Neuronal stem cell (in vitro differentiated cells): Measurements from ENCODE around the gene PLXNC1.

Source experiments
- DNase-seq: peaks from one replicate; pipeline ENCODE4 v3.0.0-alpha.2; 2013; ENCODE audit warnings: low spot score
- H2AFZ ChIP-seq: one replicate; pipeline ENCODE4 v1.6.1; 2013; ENCODE audit warnings: mild to moderate bottlenecking, low read length, inconsistent platforms
- H2AK5ac ChIP-seq: 2 replicates; pipeline ENCODE4 v1.6.1; 2013; ENCODE audit warnings: low read depth, mild to moderate bottlenecking, inconsistent platforms, low read length, moderate library complexity, mixed read lengths
- H2BK120ac ChIP-seq: 2 replicates; pipeline ENCODE4 v1.6.1; 2013; ENCODE audit warnings: low read depth, mild to moderate bottlenecking, inconsistent platforms, low read length, moderate library complexity, mixed read lengths
- H2BK12ac ChIP-seq: one replicate; pipeline ENCODE4 v1.6.1; 2013; ENCODE audit warnings: low read length, inconsistent platforms
- H2BK15ac ChIP-seq: 2 replicates; pipeline ENCODE4 v1.6.1; 2013; ENCODE audit warnings: mild to moderate bottlenecking, low read length, inconsistent platforms, mixed read lengths
- H2BK5ac ChIP-seq: one replicate; pipeline ENCODE4 v1.6.1; 2013; ENCODE audit warnings: inconsistent platforms, mild to moderate bottlenecking, low read length, moderate library complexity
- H3K14ac ChIP-seq: one replicate; pipeline ENCODE4 v1.6.1; 2013; ENCODE audit warnings: low read length, inconsistent platforms
- H3K18ac ChIP-seq: 2 replicates; pipeline ENCODE4 v1.6.1; 2013; ENCODE audit warnings: low read length, inconsistent platforms
- H3K23ac ChIP-seq: 2 replicates; pipeline ENCODE4 v1.6.1; 2013; ENCODE audit warnings: low read depth, mild to moderate bottlenecking, mixed read lengths, low read length, inconsistent platforms; ENCODE audit not compliant: poor library complexity
- H3K27ac ChIP-seq: replicated peaks from 3 replicates; pipeline ENCODE4 v1.5.1; 2013; ENCODE audit warnings: low read length, inconsistent platforms
- H3K27me3 ChIP-seq, 3 experiments: 2 replicates each; pipeline ENCODE4 v1.6.1; 2013; ENCODE audit warnings: low read length in 3 of 3, mild to moderate bottlenecking in 2 of 3, inconsistent platforms in 1 of 3, low read depth in 1 of 3, mixed read lengths in 1 of 3, moderate library complexity in 1 of 3; ENCODE audit not compliant: control insufficient read depth in 3 of 3, insufficient read depth in 3 of 3
- H3K36me3 ChIP-seq, 2 donors: replicated peaks in 1 of 2; 2 replicates each; pipeline ENCODE4 v1.6.1; 2013; ENCODE audit warnings: low read length in 2 of 2; ENCODE audit not compliant: control insufficient read depth in 2 of 2, insufficient read depth in 2 of 2
- H3K4ac ChIP-seq: 2 replicates; pipeline ENCODE4 v1.6.1; 2013; ENCODE audit warnings: inconsistent platforms, mild to moderate bottlenecking, low read length, moderate library complexity
- H3K4me1 ChIP-seq, 2 donors: 1 replicate in 1 of 2; 2 replicates in 1 of 2; pipeline ENCODE4 v1.6.1; 2013; ENCODE audit warnings: low read length in 2 of 2, low read depth in 1 of 2; ENCODE audit not compliant: control insufficient read depth in 2 of 2, insufficient read depth in 1 of 2
- H3K4me2 ChIP-seq: one replicate; pipeline ENCODE4 v1.6.1; 2013; ENCODE audit warnings: mild to moderate bottlenecking, low read length, inconsistent platforms; ENCODE audit not compliant: insufficient read depth, poor library complexity, severe bottlenecking
- H3K4me3 ChIP-seq, 2 donors: 2 replicates each; pipeline ENCODE4 v1.5.1; 2013; ENCODE audit warnings: low read length in 2 of 2, mild to moderate bottlenecking in 2 of 2, inconsistent platforms in 1 of 2, moderate library complexity in 1 of 2
- H3K79me1 ChIP-seq: one replicate; pipeline ENCODE4 v1.6.1; 2013; ENCODE audit warnings: low read depth, mild to moderate bottlenecking, inconsistent platforms, low read length, moderate library complexity
- H3K9ac ChIP-seq: one replicate; pipeline ENCODE4 v1.6.1; 2013; ENCODE audit warnings: mild to moderate bottlenecking, low read depth, low read length, inconsistent platforms; ENCODE audit not compliant: poor library complexity
- H3K9me3 ChIP-seq, 2 donors: replicated peaks in 1 of 2; 2 replicates each; pipeline versions ENCODE3 to v1.6.1; 2013; ENCODE audit warnings: low read length in 2 of 2, mild to moderate bottlenecking in 2 of 2, inconsistent platforms in 1 of 2, low read depth in 1 of 2, mixed read lengths in 1 of 2, moderate library complexity in 1 of 2; ENCODE audit not compliant: control insufficient read depth in 2 of 2, insufficient read depth in 1 of 2
- H4K8ac ChIP-seq: one replicate; pipeline ENCODE4 v1.6.1; 2013; ENCODE audit warnings: low read depth, mild to moderate bottlenecking, inconsistent platforms, low read length, moderate library complexity
- H4K91ac ChIP-seq: one replicate; pipeline ENCODE4 v1.6.1; 2013; ENCODE audit warnings: low read length, low read depth, mild to moderate bottlenecking, inconsistent platforms; ENCODE audit not compliant: poor library complexity
- WGBS, 2 donors: extraction: QIAGEN DNeasy Blood & Tissue Kit; methylation state at CpG; one replicate each; pipeline ENCODE4 v1.1.7; 2013; ENCODE audit warnings: missing lambda C conversion rate in 2 of 2, mixed read lengths in 1 of 2; ENCODE audit not compliant: insufficient read length in 2 of 2, insufficient replicate concordance in 1 of 2; ENCODE audit errors: extremely low coverage in 2 of 2; 5-methylcytosine and 5-hydroxymethylcytosine counted together

Gene PLXNC1

DNA sequence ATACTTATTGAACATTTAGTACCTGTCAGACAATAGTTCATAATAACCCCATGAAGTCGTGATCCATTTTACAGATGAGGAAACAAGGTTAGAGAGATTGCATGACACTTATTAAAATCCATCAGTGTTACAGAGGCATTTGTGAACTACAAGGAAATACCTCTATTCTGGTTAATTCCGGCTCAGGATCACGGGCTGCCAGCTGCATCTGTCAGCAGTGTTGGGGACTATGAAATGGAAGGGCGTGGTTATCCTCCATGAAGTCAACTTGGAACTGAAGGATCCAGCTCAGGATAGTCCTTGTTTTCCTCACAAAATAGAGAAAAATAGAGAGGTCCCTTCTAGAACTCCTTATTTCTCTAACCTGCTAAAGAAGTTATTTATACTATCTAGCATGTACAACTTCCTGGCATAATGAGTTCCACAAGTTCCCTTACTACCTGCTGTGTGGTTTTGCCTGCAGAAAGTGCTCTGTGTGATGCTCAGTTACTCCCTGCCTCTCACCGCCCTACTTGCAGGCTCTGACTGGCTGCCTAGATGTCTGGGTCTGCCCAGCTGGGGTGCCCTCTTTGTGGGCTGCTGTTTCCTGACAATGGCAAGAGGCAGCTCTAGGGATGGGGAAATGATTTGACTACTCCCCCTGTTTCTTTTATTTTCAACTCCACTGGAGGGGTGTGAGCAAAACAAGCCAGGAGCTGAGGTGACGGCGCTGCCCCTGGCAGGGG is 36.8 kb downstream of the PLXNC1 start:
- Histone ChIP-seq H2BK5ac (no peak overlapping the region), H3K23ac (no peak overlapping the region), H2BK12ac (no peak overlapping the region), H3K4me1 (peaks cover 17 to 29% of the 10 kb centered on the region in 2 donors), H3K9me3 (no peaks in the 10 kb centered on the region), H2AK5ac (no peak overlapping the region), H3K79me1 (no peaks in the 10 kb centered on the region), H3K4me2 (no peak overlapping the region), H3K4me3 (no peak overlapping the region), H3K36me3 (no peaks in the 10 kb centered on the region), H2AFZ (no peak overlapping the region), H3K18ac (no peak overlapping the region), H3K9ac (no peak overlapping the region), H2BK120ac (no peak overlapping the region), H3K27me3 (no peaks in the 10 kb centered on the region), H3K4ac (no peak overlapping the region), H4K91ac (no peak overlapping the region), H4K8ac (no peak overlapping the region), H3K27ac (no peak overlapping the region), H3K14ac (no peak overlapping the region), H2BK15ac (no peak overlapping the region)
- DNase-seq, result no peak
- WGBS, 2 donors, result no CpG with 5 or more reads among the region's 7 CpGs

DNA sequence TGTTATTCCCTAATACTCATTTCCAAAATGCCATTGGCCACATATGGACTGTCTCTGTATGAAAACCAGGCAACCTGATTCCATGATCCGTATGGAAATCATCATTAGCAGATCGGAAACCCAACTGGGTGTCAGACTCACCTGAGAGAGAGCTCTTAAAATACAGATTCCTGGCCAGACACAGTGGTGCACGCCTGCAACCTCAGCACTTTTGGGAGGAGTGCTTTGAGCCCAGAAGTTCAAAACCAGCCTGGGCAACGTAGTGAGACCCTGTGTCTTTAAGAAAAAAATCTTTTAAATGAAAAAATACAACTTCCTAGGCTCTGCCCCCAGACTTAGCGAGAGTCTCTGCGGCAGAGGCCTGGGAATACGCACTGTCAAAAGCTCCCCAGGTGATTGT is 37.4 kb downstream of the PLXNC1 start:
- DNase-seq, result no peak
- no peak overlapping the region for H2AFZ ChIP-seq
- no peak overlapping the region for H2BK15ac ChIP-seq
- no peak overlapping the region for H2BK5ac ChIP-seq
- no peak overlapping the region for H3K23ac ChIP-seq
- no peak overlapping the region for H3K9ac ChIP-seq
- no peaks in the 10 kb centered on the region for H3K36me3 ChIP-seq
- H3K4me2 ChIP-seq, result no peak overlapping the region
- no peaks in the 10 kb centered on the region for H3K27me3 ChIP-seq
- H2BK12ac ChIP-seq, result no peak overlapping the region
- H3K4me3 ChIP-seq, result no peak overlapping the region
- H2AK5ac ChIP-seq, result no peak overlapping the region
- H3K9me3 ChIP-seq, result no peaks in the 10 kb centered on the region
- peaks cover 17 to 29% of the 10 kb centered on the region in 2 donors for H3K4me1 ChIP-seq
- no peak overlapping the region for H2BK120ac ChIP-seq
- H3K4ac ChIP-seq, result no peak overlapping the region
- H4K91ac ChIP-seq, result no peak overlapping the region
- no CpG with 5 or more reads among the region's 7 CpGs for WGBS, 2 donors
- no peaks in the 10 kb centered on the region for H3K79me1 ChIP-seq
- H3K14ac ChIP-seq, result no peak overlapping the region
- H4K8ac ChIP-seq, result no peak overlapping the region
- H3K18ac ChIP-seq, result no peak overlapping the region
- H3K27ac ChIP-seq, result no peak overlapping the region

DNA sequence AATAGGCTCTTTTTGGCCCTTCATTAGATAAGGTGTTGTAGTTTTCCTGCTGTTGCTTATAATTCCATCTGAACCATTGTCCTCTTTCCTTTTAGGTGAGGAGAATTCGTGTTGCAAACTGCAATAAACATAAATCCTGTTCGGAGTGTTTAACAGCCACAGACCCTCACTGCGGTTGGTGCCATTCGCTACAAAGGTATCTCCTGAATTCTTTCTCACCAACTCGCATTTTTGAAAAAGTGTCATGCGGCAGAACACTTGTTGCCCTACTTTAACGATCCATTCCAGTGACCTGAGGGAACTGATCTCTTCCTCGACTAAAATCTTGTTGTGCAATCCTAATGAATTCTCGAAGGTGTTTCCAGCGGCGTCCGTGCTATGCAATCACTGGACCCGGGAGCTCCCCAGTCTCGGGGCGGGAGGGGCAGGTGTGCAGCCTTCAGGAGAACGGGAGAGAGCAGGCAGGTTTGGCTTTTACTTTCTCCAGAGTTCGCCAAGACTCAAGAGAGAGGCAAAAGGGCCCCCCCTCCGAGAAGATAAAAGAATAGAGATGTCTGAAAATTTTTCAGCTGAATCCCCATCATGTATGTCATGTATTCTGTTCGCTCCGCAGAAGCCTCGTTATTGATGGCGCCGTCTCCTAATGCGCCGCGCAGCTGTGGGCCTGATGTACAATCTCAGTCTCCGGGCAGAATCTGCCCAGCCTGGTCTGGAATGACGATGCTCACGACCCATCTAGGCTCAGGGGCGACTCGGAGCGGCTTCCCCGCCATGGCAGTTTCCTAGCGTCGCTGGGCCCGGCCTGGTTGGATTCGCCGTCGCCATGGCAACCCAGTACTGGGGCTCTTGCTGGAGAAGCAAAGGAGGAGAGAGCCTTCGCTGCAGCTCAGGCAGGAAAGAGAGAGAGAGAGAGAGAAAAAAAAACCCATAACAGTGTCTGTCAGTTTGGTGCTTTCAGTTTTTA is 38.2 kb downstream of the PLXNC1 start:
- peak; percentile 83 for DNase-seq
- no peak overlapping the region for H2BK120ac ChIP-seq
- H3K9ac ChIP-seq, result no peak overlapping the region
- H4K8ac ChIP-seq, result no peak overlapping the region
- peak overlapping the region; percentile 62 for H3K27ac ChIP-seq
- H2AFZ ChIP-seq, result peak overlapping the region; percentile 89
- no peak overlapping the region for H2BK15ac ChIP-seq
- H4K91ac ChIP-seq, result no peak overlapping the region
- H3K18ac ChIP-seq, result peak overlapping the region; percentile 79
- H2BK5ac ChIP-seq, result no peak overlapping the region
- H3K23ac ChIP-seq, result no peak overlapping the region
- peak overlapping the region; percentile 40 for H3K4me2 ChIP-seq
- H2BK12ac ChIP-seq, result no peak overlapping the region
- H3K79me1 ChIP-seq, result no peaks in the 10 kb centered on the region
- no peaks in the 10 kb centered on the region for H3K27me3 ChIP-seq
- H2AK5ac ChIP-seq, result no peak overlapping the region
- H3K14ac ChIP-seq, result no peak overlapping the region
- WGBS, 2 donors, result no CpG with 5 or more reads among the region's 40 CpGs
- no peaks in the 10 kb centered on the region for H3K36me3 ChIP-seq
- H3K4ac ChIP-seq, result no peak overlapping the region
- H3K4me3 ChIP-seq, result peak overlapping the region in 1 of 2 donors; percentile 45
- no peaks in the 10 kb centered on the region for H3K9me3 ChIP-seq
- peaks cover 17 to 29% of the 10 kb centered on the region in 2 donors for H3K4me1 ChIP-seq

DNA sequence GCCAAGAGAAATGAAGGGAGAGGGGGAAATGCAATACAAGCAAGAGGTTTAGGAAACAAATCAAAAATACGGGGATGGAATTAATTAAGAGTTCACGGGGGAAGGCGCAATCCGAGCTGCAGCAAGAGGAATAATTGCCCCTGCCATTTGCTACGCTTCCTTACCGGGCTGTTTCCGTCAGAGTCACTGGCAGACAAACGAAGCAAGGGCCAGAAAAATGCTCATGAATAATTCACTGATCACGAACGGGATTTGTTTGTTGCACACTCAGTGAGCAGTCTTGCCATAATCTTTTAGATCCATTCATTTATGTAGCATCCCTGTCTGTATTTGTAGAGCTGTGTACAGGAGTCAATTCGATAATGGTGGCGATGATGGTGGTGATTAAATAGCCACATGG is 39.0 kb downstream of the PLXNC1 start:
- Histone ChIP-seq H4K8ac (no peak overlapping the region), H3K18ac (no peak overlapping the region), H4K91ac (no peak overlapping the region), H3K14ac (no peak overlapping the region), H3K27ac (peak overlapping the region; percentile 62), H3K23ac (no peak overlapping the region), H3K9ac (no peak overlapping the region), H3K4me2 (peak overlapping the region; percentile 21), H3K36me3 (no peaks in the 10 kb centered on the region), H2BK12ac (no peak overlapping the region), H3K79me1 (no peaks in the 10 kb centered on the region), H3K9me3 (no peaks in the 10 kb centered on the region), H2AFZ (peak overlapping the region; percentile 89), H3K27me3 (no peaks in the 10 kb centered on the region), H3K4me3 (peak overlapping the region in 1 of 2 donors; percentile 45), H2BK15ac (no peak overlapping the region), H3K4me1 (peaks cover 17 to 29% of the 10 kb centered on the region in 2 donors), H3K4ac (no peak overlapping the region), H2BK5ac (no peak overlapping the region), H2BK120ac (no peak overlapping the region), H2AK5ac (no peak overlapping the region)
- no CpG with 5 or more reads among the region's 12 CpGs for WGBS, 2 donors
- no peak for DNase-seq
